NB4 (cell line): ENCODE data around the gene YPEL1.

Source experiments
- CTCF ChIP-seq: IDR thresholded peaks from one replicate; pipeline ENCODE4 v1.5.1; 2012; ENCODE audit warnings: low read depth, low read length
- MAX ChIP-seq: IDR thresholded peaks from 2 replicates; pipeline ENCODE4 v1.6.1; 2011; ENCODE audit warnings: low read depth, low read length
- MYC ChIP-seq: IDR thresholded peaks from 2 replicates; pipeline ENCODE4 v1.6.1; 2011; ENCODE audit warnings: low read depth, low read length
- POLR2A ChIP-seq: IDR thresholded peaks from 2 replicates; pipeline ENCODE4 v1.6.1; 2011; ENCODE audit warnings: mild to moderate bottlenecking; ENCODE audit not compliant: insufficient read length; ENCODE audit errors: extremely low read depth

- TF ChIP-seq MYC (no peak), CTCF (no peak), POLR2A (no peak), MAX (no peak)
Measured at GRCh38 chr22:21736948-21737347, 1.4 kb upstream of the YPEL1 start.
